ENCODE data around the gene NCOA3. TPM values are rescaled to one million over a fixed set of nuclear protein-coding genes. Genes with fewer than 3 reads are reported as not detected.

Gene NCOA3
- total and polyA plus RNA-seq, 2 donors (not counting 1 experiment from before 2014, with no cell fraction given): 22.3 to 23.1 TPM

- Histone ChIP-seq H3K4me2 (ENCODE audit: extremely low read depth, insufficient read depth, low read length) (no peak overlapping the region), H3K4me3 (replicated peaks in 1 of 4; ENCODE audit: control extremely low read depth in 1 of 4, insufficient read depth in 1 of 4, low read depth in 3 of 4, low read length in 4 of 4) (no peak overlapping the region), H3K79me2 (ENCODE audit: control insufficient read depth, insufficient read depth, low read length) (no peaks in the 10 kb centered on the region), H3K9ac (ENCODE audit: insufficient read depth, low read length) (no peak overlapping the region), H4K20me1 (ENCODE audit: control insufficient read depth, extremely low read depth, insufficient read depth, low read length) (no peaks in the 10 kb centered on the region), H3K27me3 (ENCODE audit: control insufficient read depth, insufficient read depth, low read length) (no peaks in the 10 kb centered on the region), H3K27ac (ENCODE audit: insufficient read depth, low read length) (no peak overlapping the region), H3K36me3 (ENCODE audit: control insufficient read depth, insufficient read depth, low read length) (no peaks in the 10 kb centered on the region), H2AFZ (ENCODE audit: low read length) (no peak overlapping the region), H3K4me1 (ENCODE audit: control insufficient read depth, extremely low read depth, insufficient read depth, low read length) (no peaks in the 10 kb centered on the region), H3K9me3 (ENCODE audit: control insufficient read depth, insufficient read depth, low read depth, low read length) (no peaks in the 10 kb centered on the region)
- no peak for DNase-seq (ENCODE audit: low read depth in 2 of 2)
- TF ChIP-seq CTCF (conservative IDR thresholded peaks at IDR 0.05 in 1 of 2, IDR thresholded peaks at IDR 0.05 in 1 of 2; ENCODE audit: low read depth in 1 of 2, low read length in 2 of 2) (no peak), EZH2 (IDR thresholded peaks at IDR 0.05; ENCODE audit: low read length, missing control alignments) (no peak)
Observed at GRCh38 chr20:47687095-47687987, 185.7 kb downstream of the NCOA3 start.

DNA sequence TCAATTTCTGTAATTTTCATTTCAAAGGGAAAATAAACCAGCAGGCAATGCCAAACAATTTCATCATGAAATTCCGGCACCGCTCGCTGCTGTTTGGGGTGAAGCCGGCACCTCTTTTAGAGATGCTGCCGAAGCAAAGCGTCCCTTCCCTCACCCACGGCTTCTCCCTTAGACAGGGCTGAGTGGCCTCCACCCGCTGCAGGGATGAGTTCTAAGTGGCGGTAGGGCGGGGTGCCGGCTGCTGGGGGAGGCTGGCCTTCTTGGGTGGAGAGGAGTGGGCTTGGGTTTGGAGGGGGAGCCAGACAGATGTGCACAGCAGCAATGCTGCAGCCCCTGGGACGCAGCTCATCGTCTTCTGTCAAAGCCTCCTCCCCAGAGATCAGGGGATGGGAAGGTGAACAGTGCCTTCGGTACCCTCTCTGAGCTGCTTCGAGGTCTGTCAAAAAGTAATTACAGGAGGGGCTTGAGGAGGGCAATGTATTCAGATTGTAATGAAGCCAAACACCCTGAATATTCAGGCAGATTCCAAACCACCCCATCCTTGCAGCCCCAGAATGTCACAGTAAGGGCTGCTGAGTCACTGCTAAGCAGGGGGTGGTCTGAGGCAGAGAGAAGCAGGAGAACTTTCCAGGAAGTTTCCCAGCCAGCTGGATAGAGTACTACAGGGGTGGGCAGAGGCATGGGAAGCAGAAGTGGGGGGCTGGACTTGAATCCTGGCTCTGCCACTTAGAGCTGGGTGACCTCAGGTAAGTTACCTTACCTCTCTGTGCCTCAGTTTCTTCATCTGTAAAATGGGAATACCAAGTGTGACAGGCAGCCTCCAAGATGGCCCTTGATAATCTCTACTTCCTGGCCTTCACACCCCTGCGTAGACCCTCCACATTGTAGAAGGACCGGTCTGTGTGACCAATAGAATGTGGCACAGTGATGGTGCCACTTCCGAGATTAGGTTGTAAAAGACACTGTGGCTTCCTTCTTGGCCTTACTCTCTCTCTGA lies 187.0 kb downstream of the NCOA3 start:
- Histone ChIP-seq H3K9me3 (ENCODE audit: control insufficient read depth, insufficient read depth, low read depth, low read length) (no peaks in the 10 kb centered on the region), H3K27ac (ENCODE audit: insufficient read depth, low read length) (no peak overlapping the region), H3K27me3 (ENCODE audit: control insufficient read depth, insufficient read depth, low read length) (no peaks in the 10 kb centered on the region), H3K4me1 (ENCODE audit: control insufficient read depth, extremely low read depth, insufficient read depth, low read length) (no peaks in the 10 kb centered on the region), H3K4me2 (ENCODE audit: extremely low read depth, insufficient read depth, low read length) (no peak overlapping the region), H3K9ac (ENCODE audit: insufficient read depth, low read length) (no peak overlapping the region), H3K36me3 (ENCODE audit: control insufficient read depth, insufficient read depth, low read length) (no peaks in the 10 kb centered on the region), H3K4me3 (replicated peaks in 1 of 4; ENCODE audit: control extremely low read depth in 1 of 4, insufficient read depth in 1 of 4, low read depth in 3 of 4, low read length in 4 of 4) (no peak overlapping the region), H4K20me1 (ENCODE audit: control insufficient read depth, extremely low read depth, insufficient read depth, low read length) (no peaks in the 10 kb centered on the region), H2AFZ (ENCODE audit: low read length) (no peak overlapping the region), H3K79me2 (ENCODE audit: control insufficient read depth, insufficient read depth, low read length) (no peaks in the 10 kb centered on the region)
- peak in 1 of 2 donors; percentile 69 for DNase-seq (ENCODE audit: low read depth in 2 of 2)
- no peak for TF ChIP-seq EZH2 (IDR thresholded peaks at IDR 0.05; ENCODE audit: low read length, missing control alignments)
- no peak for TF ChIP-seq CTCF (conservative IDR thresholded peaks at IDR 0.05 in 1 of 2, IDR thresholded peaks at IDR 0.05 in 1 of 2; ENCODE audit: low read depth in 1 of 2, low read length in 2 of 2)

DNA sequence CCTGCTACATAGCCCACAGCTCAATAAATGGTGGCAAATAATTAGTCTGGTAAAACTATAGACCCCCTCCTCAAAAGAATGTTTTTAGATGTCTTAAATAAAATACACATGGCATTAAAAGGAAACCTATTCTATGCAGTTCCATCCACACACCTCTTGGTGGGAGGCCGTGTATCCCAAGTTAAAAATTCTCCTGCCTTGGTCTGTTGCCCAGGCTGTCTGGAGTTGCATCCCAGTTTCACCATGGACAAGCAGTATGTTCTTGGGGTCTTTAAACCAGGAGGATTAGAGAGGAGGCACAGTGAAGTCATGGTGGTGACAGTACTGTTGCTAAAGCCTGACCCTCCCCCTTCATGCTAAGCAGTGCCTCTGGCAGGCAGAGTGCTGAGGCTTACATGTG lies 188.0 kb downstream of the NCOA3 start:
- Histone ChIP-seq H3K36me3 (ENCODE audit: control insufficient read depth, insufficient read depth, low read length) (no peaks in the 10 kb centered on the region), H3K9me3 (ENCODE audit: control insufficient read depth, insufficient read depth, low read depth, low read length) (no peaks in the 10 kb centered on the region), H3K4me3 (replicated peaks in 1 of 4; ENCODE audit: control extremely low read depth in 1 of 4, insufficient read depth in 1 of 4, low read depth in 3 of 4, low read length in 4 of 4) (no peak overlapping the region), H3K27me3 (ENCODE audit: control insufficient read depth, insufficient read depth, low read length) (no peaks in the 10 kb centered on the region), H4K20me1 (ENCODE audit: control insufficient read depth, extremely low read depth, insufficient read depth, low read length) (no peaks in the 10 kb centered on the region), H3K4me1 (ENCODE audit: control insufficient read depth, extremely low read depth, insufficient read depth, low read length) (no peaks in the 10 kb centered on the region), H2AFZ (ENCODE audit: low read length) (no peak overlapping the region), H3K27ac (ENCODE audit: insufficient read depth, low read length) (no peak overlapping the region), H3K79me2 (ENCODE audit: control insufficient read depth, insufficient read depth, low read length) (no peaks in the 10 kb centered on the region), H3K9ac (ENCODE audit: insufficient read depth, low read length) (no peak overlapping the region), H3K4me2 (ENCODE audit: extremely low read depth, insufficient read depth, low read length) (no peak overlapping the region)
- TF ChIP-seq EZH2 (IDR thresholded peaks at IDR 0.05; ENCODE audit: low read length, missing control alignments) (no peak), CTCF (conservative IDR thresholded peaks at IDR 0.05 in 1 of 2, IDR thresholded peaks at IDR 0.05 in 1 of 2; ENCODE audit: low read depth in 1 of 2, low read length in 2 of 2) (no peak)
- DNase-seq (ENCODE audit: low read depth in 2 of 2): no peak
